H9 (cell line): ENCODE measurements around the gene NSMF. TPM values are rescaled to one million over a fixed set of nuclear protein-coding genes. Genes with fewer than 3 reads are reported as not detected.
"Not testable (repeated sequence)": the region's sequence is repeated elsewhere in the genome, so short reads cannot be mapped to it uniquely, and the experiment has no call there.

ENCODE experiments used
- DNase-seq: peaks from one replicate; pipeline ENCODE4 v3.0.0-alpha.2; 2017
- H2AFZ ChIP-seq: one replicate; pipeline ENCODE4 v1.6.1; 2013; ENCODE audit warnings: mild to moderate bottlenecking, low read length, control low read depth, moderate library complexity
- H2AK5ac ChIP-seq: 2 replicates; pipeline ENCODE4 v1.6.1; 2013; ENCODE audit warnings: low read length, control low read depth, mixed read lengths; ENCODE audit not compliant: insufficient read length
- H2BK120ac ChIP-seq: one replicate; pipeline ENCODE4 v1.6.1; 2013; ENCODE audit warnings: low read depth, mild to moderate bottlenecking, low read length, control low read depth, inconsistent platforms; ENCODE audit not compliant: poor library complexity, severe bottlenecking
- H2BK12ac ChIP-seq: 2 replicates; pipeline ENCODE4 v1.6.1; 2013; ENCODE audit warnings: low read length, control low read depth, mixed read lengths, low read depth; ENCODE audit not compliant: insufficient read length
- H2BK15ac ChIP-seq: 2 replicates; pipeline ENCODE4 v1.6.1; 2013; ENCODE audit warnings: low read depth, low read length, control low read depth
- H2BK20ac ChIP-seq: one replicate; pipeline ENCODE4 v1.6.1; 2013; ENCODE audit warnings: low read depth, mild to moderate bottlenecking, low read length, control low read depth, inconsistent platforms; ENCODE audit not compliant: poor library complexity, severe bottlenecking
- H2BK5ac ChIP-seq: 2 replicates; pipeline ENCODE4 v1.6.1; 2013; ENCODE audit warnings: low read length, control low read depth, mixed read lengths; ENCODE audit not compliant: insufficient read length
- H3K14ac ChIP-seq: 2 replicates; pipeline ENCODE4 v1.6.1; 2013; ENCODE audit warnings: low read length, control low read depth; ENCODE audit not compliant: insufficient read depth
- H3K18ac ChIP-seq: 2 replicates; pipeline ENCODE4 v1.6.1; 2013; ENCODE audit warnings: low read depth, mild to moderate bottlenecking, mixed read lengths, low read length, control low read depth; ENCODE audit not compliant: insufficient read length
- H3K23ac ChIP-seq: 2 replicates; pipeline ENCODE4 v1.6.1; 2013; ENCODE audit warnings: low read length, control low read depth, mixed read lengths, low read depth; ENCODE audit not compliant: insufficient read length
- H3K23me2 ChIP-seq: 2 replicates; pipeline ENCODE4 v1.6.1; 2013; ENCODE audit warnings: low read depth, mild to moderate bottlenecking, mixed read lengths, low read length, control low read depth; ENCODE audit not compliant: insufficient read length, poor library complexity, severe bottlenecking
- H3K27ac ChIP-seq: 2 replicates; pipeline ENCODE4 v1.5.1; 2013; ENCODE audit warnings: low read length, control low read depth, mixed read lengths, low read depth; ENCODE audit not compliant: insufficient read length
- H3K27me3 ChIP-seq: 2 replicates; pipeline ENCODE4 v1.6.1; 2013; ENCODE audit warnings: low read length, control low read depth, inconsistent platforms; ENCODE audit not compliant: insufficient read depth
- H3K4ac ChIP-seq: 2 replicates; pipeline ENCODE4 v1.6.1; 2013; ENCODE audit warnings: low read depth, mild to moderate bottlenecking, control low read depth, inconsistent platforms, low read length, moderate library complexity
- H3K4me1 ChIP-seq: 2 replicates; pipeline ENCODE4 v1.6.1; 2013; ENCODE audit warnings: low read length, control low read depth, inconsistent platforms; ENCODE audit not compliant: insufficient read depth
- H3K4me2 ChIP-seq: 2 replicates; pipeline ENCODE4 v1.6.1; 2013; ENCODE audit warnings: low read length, control low read depth, mixed read lengths; ENCODE audit not compliant: insufficient read length, insufficient read depth
- H3K56ac ChIP-seq: 2 replicates; pipeline ENCODE4 v1.6.1; 2013; ENCODE audit warnings: low read depth, mild to moderate bottlenecking, mixed read lengths, low read length, control low read depth; ENCODE audit not compliant: insufficient read length
- H3K79me1 ChIP-seq: 2 replicates; pipeline ENCODE4 v1.6.1; 2013; ENCODE audit warnings: low read depth, mild to moderate bottlenecking, moderate library complexity, low read length, control low read depth, inconsistent platforms; ENCODE audit not compliant: insufficient read depth, poor library complexity, severe bottlenecking
- H3K79me2 ChIP-seq: 2 replicates; pipeline ENCODE4 v1.6.1; 2013; ENCODE audit warnings: low read length, control low read depth, inconsistent platforms; ENCODE audit not compliant: insufficient read depth
- H3K9ac ChIP-seq: 2 replicates; pipeline ENCODE4 v1.6.1; 2013; ENCODE audit warnings: low read length, control low read depth, mixed read lengths; ENCODE audit not compliant: insufficient read length; ENCODE audit errors: extremely low read depth
- H3K9me3 ChIP-seq: one replicate; pipeline ENCODE4 v1.6.1; 2013; ENCODE audit warnings: low read depth, low read length, inconsistent platforms; ENCODE audit not compliant: control insufficient read depth
- H3T11ph ChIP-seq: one replicate; pipeline ENCODE4 v1.6.1; 2013; ENCODE audit warnings: mild to moderate bottlenecking, low read length, control low read depth, inconsistent platforms
- H4K20me1 ChIP-seq: one replicate; pipeline ENCODE4 v1.6.1; 2013; ENCODE audit not compliant: control insufficient read depth, insufficient read length, insufficient read depth
- H4K5ac ChIP-seq: 2 replicates; pipeline ENCODE4 v1.6.1; 2013; ENCODE audit warnings: low read depth, mild to moderate bottlenecking, mixed read lengths, low read length, control low read depth; ENCODE audit not compliant: insufficient read length
- H4K8ac ChIP-seq: replicated peaks from 2 replicates; pipeline ENCODE4 v1.6.1; 2013; ENCODE audit warnings: low read length, control low read depth, mixed read lengths, low read depth; ENCODE audit not compliant: insufficient read length
- H4K91ac ChIP-seq: 2 replicates; pipeline ENCODE4 v1.6.1; 2013; ENCODE audit warnings: low read depth, mild to moderate bottlenecking, moderate library complexity, mixed read lengths, low read length, control low read depth; ENCODE audit not compliant: insufficient read length
- H3K27ac Mint-ChIP-seq, 3 experiments: 2 replicates in 2 of 3; 3 replicates in 1 of 3; pipeline ENCODE4 v1.8.0; 2020 to 2021; ENCODE audit warnings: mixed read lengths in 3 of 3, mild to moderate bottlenecking in 1 of 3, moderate library complexity in 1 of 3
- H3K27me3 Mint-ChIP-seq: 2 replicates; pipeline ENCODE4 v1.8.0; 2021; ENCODE audit warnings: low read depth, mild to moderate bottlenecking, moderate library complexity, mixed read lengths
- H3K36me3 Mint-ChIP-seq, 3 experiments: 2 replicates in 2 of 3; 3 replicates in 1 of 3; pipeline ENCODE4 v1.8.0; 2020 to 2021; ENCODE audit warnings: low read depth in 3 of 3, mixed read lengths in 3 of 3; ENCODE audit not compliant: insufficient read depth in 1 of 3
- H3K4me1 Mint-ChIP-seq, 2 experiments: 2 replicates each; pipeline ENCODE4 v1.8.0; 2020; ENCODE audit warnings: mixed read lengths in 2 of 2
- H3K4me3 Mint-ChIP-seq, 2 experiments: 2 replicates in 1 of 2; 3 replicates in 1 of 2; pipeline ENCODE4 v1.8.0; 2020 to 2021; ENCODE audit warnings: mild to moderate bottlenecking in 2 of 2, mixed read lengths in 2 of 2, moderate library complexity in 1 of 2
- H3K9me3 Mint-ChIP-seq, 2 experiments: 2 replicates in 1 of 2; 3 replicates in 1 of 2; pipeline ENCODE4 v1.8.0; 2020; ENCODE audit warnings: mild to moderate bottlenecking in 2 of 2, mixed read lengths in 2 of 2, moderate library complexity in 1 of 2
- WGBS: extraction: QIAGEN DNeasy Blood & Tissue Kit; methylation state at CpG from one replicate; pipeline ENCODE4 v1.1.7; 2013; ENCODE audit warnings: missing lambda C conversion rate, low lambda C conversion rate, mixed read lengths; ENCODE audit not compliant: insufficient read length; ENCODE audit errors: extremely low coverage; 5-methylcytosine and 5-hydroxymethylcytosine counted together
- total RNA-seq: library from RNA; stranded (reverse); gene quantifications from 2 replicates; pipeline ENCODE4 v1.2.1, GENCODE V29; 2021

The NSMF gene
- total RNA-seq, 1 experiment from 2014 or later = 46.3 TPM

DNA sequence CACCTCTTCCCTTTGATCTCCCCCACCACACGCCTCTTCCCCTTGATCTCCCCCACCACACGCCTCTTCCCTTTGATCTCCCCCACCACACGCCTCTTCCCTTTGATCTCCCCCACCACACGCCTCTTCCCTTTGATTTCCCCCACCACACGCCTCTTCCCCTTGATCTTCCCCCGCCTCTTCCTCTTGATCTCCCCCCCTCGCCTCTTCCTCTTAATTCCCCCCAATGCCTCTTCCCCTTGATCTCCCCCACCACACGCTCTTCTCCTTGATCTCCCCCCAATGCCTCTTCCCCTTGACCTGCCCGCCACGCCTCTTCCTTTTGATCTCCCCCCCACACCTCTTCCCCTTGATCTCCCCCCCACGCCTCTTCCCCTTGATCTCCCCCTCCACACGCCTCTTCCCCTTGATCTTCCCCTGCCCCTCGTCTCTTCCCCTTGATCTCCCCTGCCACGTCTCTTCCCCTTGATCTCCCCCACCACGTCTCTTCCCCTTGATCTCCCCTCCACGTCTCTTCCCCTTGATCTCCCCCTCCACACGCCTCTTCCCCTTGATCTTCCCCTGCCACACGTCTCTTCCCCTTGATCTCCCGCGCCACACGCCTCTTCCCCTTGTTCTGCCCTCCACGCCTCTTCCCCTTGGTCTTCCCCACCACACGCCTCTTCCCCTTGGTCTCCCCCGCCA lies 8.5 kb downstream of the NSMF start:
- no CpG with 5 or more reads among the region's 24 CpGs for WGBS
- H4K5ac ChIP-seq, DNase-seq, H2AK5ac ChIP-seq, H3K23ac ChIP-seq, H3K4me2 ChIP-seq, H3K79me2 ChIP-seq, H3K27ac ChIP-seq, H3K56ac ChIP-seq, H3K14ac ChIP-seq, H3K27ac Mint-ChIP-seq, H3K79me1 ChIP-seq, H4K8ac ChIP-seq, H2BK120ac ChIP-seq, H3K18ac ChIP-seq, H2BK20ac ChIP-seq, H4K91ac ChIP-seq, H4K20me1 ChIP-seq, H3T11ph ChIP-seq, H2BK15ac ChIP-seq, H3K9me3 Mint-ChIP-seq, H3K23me2 ChIP-seq, H2BK12ac ChIP-seq, H3K9me3 ChIP-seq, H2AFZ ChIP-seq, H3K4ac ChIP-seq, H3K27me3 Mint-ChIP-seq, H2BK5ac ChIP-seq, H3K4me1 ChIP-seq, H3K9ac ChIP-seq, H3K4me3 Mint-ChIP-seq, H3K27me3 ChIP-seq: not testable (repeated sequence)
- peaks cover 0 to 15% (median 5%) of the 10 kb centered on the region in 3 experiments; a peak in 5 of 7 replicates for H3K36me3 Mint-ChIP-seq
- peaks cover 6 to 17% of the 10 kb centered on the region in 2 experiments; a peak in 3 of 4 replicates for H3K4me1 Mint-ChIP-seq
